ENCODE data around the gene PDE1C.

Gene PDE1C

GRCh38 chr7:31935124-31936054 is 134.8 kb downstream of the PDE1C start:
- DNase-seq: no peak

- DNase-seq: no peak
These were observed 135.7 kb downstream of the PDE1C start for GRCh38 chr7:31934551-31934950.

- DNase-seq: no peak
These were observed 136.7 kb downstream of the PDE1C start for GRCh38 chr7:31933481-31933880.

DNA sequence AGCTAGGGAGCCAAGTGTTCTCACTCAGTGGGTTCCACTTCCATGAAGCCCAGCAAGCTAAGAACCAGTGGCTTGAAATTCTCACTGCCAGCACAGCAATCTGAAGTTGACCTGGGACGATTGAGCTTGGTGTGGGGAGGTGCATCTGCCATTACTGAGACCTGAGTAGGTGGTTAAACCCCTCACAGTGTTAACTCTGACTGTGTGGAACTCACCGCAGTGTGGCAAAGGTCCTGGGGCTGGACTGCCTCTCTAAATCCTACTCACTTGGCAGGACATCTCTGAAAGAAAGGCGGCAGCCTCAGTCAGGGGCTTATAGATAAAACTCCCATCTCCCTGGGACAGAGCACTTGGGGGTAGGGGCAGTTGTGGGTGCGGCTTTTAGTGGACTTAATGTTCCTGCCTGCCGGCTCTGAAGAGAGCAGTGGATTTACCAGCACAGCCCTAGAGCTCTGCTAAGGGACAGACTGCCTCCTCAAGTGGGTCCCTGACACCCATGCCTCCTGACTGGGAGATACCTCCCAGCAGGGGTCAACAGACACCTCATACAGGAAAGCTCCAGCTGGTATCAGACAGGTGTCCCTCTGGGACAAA is 143.1 kb downstream of the PDE1C start:
- no peak for DNase-seq

GRCh38 chr7:31925753-31926454 is 144.3 kb downstream of the PDE1C start:
- no peak for DNase-seq

DNA sequence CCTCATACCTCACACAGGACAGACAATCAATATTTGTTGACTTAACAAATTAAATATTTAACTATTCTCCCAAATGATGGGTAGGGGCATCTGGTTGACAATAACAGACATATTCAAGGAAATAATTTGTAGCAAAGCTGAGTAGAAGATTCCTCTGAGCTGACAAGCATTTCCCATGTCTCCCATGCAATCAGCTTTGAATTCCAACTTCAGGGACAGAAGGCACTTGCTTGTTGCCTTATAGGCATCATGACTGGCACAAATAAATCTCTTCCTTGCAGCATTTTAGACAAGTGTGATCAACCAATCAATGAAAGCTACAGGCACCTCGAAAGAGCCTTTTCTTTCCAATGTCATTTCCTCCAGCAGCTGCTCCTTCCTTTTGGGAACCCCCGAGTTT is 146.0 kb downstream of the PDE1C start:
- DNase-seq: no peak

- DNase-seq: no peak
These were observed 147.4 kb downstream of the PDE1C start for GRCh38 chr7:31922848-31923247.

DNA sequence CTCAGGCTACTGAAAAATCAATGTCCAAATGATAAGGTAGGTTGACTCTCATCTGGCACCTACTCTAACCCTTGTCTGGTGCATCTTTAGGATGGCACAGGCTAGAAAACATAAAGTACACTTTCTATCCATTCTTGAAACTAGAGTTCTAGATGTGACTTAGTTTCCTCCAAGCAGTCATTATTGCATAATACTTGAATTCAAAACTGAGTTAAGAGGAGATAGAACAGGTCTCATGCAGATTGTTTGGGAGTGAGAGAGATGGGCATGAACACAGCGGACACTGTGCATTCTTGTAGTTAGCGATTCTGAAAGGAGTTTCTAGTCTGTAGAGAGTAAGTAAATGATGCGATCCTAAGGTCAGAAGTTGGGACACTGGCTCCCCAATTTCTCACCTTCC is 149.2 kb downstream of the PDE1C start:
- no peak for DNase-seq

DNA sequence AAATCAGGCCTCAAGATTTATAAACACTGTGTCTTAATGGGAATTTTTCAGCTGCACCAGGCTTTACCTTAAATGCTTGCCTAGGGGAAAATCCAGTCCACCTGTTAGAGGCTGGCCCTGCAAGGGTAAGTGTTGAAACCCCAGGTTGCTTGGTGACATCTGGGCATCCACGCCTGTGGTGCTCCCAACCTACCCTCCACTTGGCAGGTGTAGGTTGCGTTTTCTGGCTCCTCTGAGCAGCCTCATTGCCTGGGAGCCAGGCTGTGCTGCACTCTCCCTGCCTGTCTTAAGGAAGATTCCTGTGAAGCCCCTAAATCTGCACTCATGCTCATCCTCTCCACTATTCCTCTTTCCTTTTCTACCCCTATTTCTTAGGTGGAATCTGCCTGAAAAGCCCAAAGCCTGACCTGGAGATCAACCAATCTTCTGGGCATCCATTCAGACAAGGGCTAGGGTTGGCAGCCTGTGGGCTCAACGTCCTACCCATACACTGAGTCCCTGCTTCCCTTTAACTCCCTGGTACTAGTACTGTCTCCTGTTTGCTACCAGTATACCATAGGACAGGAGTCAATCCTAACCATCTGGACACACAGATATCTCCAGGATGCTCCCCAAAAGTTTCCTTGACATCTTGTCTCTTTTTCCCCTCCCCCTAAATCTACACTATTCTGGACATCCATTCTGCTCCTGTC is 150.4 kb downstream of the PDE1C start:
- no peak for DNase-seq

DNA sequence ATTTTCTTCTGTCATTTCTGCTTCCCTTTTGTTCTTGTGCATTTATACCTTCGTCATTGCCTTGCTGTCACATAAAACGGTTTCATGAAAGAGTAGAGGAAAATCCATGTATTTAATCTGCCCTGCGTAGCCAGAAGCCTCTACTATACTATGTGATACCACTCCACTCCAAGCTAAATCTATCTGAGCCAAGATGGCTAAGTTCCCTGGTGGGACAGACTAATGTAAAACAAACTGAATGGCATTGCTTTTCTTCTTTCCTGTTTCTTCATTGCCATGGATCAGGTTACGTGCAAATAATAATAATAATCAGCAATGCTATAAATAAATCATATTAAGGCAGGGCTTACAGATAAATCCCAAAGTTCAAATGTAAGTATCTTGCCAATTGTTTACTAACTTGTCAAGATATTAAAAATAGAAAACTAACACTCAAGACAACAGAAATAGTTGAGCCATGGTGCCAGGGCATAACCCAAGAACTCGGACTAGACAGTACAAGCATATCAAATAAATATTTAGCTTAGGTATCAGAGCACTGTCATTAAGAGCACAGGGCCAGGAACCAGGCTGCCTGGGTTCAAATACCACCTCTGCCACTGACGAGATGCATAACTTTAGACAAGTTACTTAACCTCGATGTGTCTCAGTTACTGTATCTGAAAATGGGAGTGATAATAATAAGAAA is 151.4 kb downstream of the PDE1C start:
- no peak for DNase-seq

- no peak for DNase-seq
These were observed 153.0 kb downstream of the PDE1C start for GRCh38 chr7:31917256-31917655.

DNA sequence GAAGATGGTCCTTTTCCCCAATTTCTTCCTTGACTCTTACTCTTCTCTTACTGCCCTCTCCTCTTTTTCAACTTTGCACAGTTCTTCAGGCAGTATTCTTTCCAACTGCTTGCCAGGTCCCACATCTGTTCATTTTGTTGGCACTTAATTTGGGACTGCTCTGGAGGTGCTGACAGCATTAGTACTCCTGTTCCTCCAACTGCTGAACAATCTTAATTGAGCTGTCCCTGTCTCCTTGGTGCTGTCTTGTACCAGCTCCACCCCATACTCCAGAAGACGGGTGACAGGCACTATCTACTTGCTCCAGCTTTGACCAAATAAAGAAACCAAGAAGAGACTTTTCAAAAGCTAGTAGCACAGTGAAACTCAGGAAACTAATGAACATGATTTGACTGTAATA is 160.0 kb downstream of the PDE1C start:
- DNase-seq: no peak

- no peak for DNase-seq
These were observed 163.6 kb downstream of the PDE1C start for GRCh38 chr7:31906479-31907171.

- DNase-seq: no peak
These were observed 166.2 kb downstream of the PDE1C start for GRCh38 chr7:31903962-31904361.

GRCh38 chr7:31899356-31899927 is 170.8 kb downstream of the PDE1C start:
- DNase-seq: no peak

GRCh38 chr7:31896925-31897324 is 173.3 kb downstream of the PDE1C start:
- DNase-seq: no peak

- DNase-seq: no peak
These were observed 175.9 kb downstream of the PDE1C start for GRCh38 chr7:31894308-31894707.

DNA sequence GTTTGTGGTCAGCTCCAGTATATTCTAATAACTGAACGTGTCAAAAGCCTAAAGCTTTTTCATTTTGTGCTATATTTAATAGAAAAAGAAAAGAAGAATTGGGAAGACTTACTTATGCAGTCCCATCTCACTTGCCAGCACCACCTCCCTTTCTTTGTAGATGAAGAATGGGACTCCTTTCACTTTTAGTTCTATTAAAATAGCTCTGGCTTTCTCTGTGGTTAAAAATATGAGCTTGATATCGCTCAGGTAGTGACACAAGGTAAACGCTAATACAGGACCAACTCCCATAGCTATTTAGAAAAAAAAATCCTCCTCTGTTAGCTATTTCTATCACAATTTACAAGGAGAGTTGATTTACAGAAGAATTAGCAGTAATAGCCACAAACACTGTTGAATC is 176.8 kb downstream of the PDE1C start:
- no peak for DNase-seq

DNA sequence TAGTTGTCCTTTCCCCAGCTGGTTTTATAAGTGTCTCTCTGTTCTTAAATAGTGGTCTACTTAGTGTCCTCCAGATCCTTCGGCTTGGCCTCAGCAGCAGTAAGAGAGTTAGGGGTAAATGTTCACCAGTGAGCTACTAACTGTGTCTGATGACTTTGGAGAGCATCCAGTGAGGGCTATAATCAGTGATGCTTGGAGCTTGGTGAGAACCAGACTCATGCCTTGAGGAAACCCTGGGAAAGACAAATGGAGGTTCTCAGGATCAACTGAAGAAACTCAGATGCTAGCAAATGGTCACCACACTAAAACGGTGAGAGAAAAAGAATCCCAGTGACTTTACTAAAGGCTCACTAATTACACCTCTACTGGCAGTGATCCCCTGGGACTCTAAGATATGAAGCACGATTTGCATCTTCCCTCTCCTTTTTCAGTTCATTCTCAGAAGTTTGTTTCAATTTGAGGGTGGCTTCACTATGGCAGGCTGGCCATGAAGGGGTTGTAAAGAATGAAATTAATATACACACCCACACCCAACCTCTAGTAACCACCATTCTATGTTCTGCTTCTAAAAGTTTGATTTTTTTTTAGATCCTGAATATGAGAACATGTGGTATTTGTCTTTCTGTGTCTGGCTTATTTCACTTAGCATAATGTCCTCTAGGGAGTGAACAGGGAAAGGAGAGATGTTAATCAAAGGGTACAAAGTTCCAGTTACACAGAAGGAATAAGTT is 177.9 kb downstream of the PDE1C start:
- DNase-seq: no peak

GRCh38 chr7:31890766-31891165 is 179.4 kb downstream of the PDE1C start:
- no peak for DNase-seq

DNA sequence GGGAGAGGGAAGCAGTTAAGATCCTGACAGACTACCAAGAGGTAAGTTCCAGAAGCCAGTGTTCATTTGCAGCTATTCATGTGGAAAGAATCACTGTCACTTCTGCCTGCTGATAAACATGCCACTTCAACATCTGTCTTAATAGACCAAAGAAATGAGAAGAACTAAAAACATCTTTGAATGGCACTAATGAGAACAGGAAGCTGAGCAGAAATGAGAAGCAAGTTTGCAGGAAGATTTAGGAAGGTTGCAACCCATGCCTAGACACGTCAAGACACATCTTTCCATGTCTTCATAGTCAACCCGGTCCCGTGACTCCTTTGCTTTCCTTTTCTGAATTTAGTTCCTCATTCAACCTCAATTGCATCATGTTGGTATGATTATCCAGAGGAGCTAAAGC is 180.0 kb downstream of the PDE1C start:
- peak; percentile 43 for DNase-seq

Data from OCI-M1 (cell line).